HK-2 (cell line): ENCODE results near the gene PRMT9.

Experiments
- DNase-seq: peaks from one replicate; pipeline ENCODE4 v3.0.0-alpha.2; 2018; ENCODE audit not compliant: unreplicated experiment

PRMT9 gene

DNA sequence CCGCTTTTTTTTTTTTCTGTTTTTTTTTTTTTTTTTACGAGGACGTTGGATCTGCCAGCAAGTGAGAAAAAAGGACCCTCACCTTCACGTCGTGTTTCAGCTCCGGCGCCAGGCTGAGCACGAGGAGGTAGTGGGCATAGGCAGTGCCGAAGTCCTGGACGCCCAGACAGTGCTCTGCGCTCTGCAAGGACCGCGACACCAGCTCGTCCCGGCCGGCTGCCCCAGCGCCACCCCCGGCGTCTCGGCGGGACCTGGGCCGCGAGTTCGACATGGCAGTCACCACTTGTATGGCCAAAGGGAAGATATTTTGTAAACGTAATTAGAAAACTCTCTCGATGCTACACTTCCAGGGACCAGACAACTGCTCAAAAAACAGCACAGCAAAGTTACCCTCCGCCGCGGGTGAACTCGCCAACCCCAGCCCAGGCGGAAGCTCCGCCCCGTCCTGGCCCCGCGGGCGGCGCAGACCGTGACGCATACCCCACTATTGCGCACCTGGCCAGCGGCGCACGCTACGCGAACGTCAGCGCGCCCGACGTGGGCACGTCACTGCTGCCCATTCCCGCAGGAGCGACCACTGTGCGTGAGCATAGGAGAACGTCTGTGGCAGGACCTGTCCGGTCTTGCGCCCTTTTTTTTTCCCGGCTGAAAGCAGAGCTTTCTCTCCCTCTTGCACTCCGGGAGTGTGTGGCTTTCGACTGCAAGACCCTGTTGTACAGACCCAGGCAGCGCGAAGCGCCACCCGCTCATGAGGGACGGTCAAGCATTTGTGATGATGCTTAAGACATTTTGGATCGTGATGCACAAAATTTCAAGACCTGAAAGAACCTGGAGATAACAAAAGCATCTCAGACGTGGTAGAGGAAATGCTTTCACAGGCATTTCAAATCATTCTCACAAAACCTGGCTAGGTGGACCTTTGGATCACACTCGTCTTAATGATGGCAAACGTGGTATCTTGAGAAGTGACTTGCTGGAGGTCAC is at the start of gene PRMT9:
PRMT9 (minus strand) TSS at position 447 of the 984 bp plus-strand sequence; CDS start at position 271, 176 bp downstream.
- peak; percentile 90 for DNase-seq

DNA sequence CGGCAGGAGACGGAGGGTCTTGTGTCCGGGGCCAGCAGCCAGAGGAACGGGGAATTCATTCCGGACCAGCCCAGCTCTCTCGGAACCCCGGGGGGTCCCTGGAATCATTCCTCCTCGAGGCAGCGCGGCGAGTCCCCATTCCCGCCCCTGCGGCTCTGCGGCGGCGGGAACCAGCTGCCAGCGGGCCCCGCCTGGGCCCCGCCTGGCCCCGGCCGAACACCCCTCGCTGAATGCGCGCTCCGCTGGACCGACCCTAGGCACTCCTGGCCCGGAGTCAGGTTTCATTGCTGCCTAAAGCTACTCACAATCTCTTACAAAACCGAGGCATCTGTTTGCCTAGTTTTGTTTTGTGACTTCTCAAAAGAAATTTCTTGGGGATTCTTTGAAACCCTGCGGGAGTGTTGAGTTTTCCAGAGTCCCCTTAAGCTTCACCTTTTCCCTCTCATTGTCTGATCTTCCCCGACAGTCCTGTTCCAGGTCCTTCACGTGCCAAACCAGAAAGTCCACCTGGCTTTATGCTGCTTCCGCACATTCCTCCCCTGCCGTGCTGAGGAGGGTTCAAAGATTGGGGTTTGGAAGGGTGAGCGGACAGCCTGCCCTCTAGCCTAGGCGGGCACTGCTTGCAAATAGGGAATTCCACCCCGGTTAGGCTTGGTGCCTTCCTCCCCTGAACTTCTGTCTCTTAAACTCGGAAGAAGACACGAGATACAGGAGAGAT is 48.7 kb upstream of the PRMT9 start:
- DNase-seq = peak; percentile 53

GRCh38 chr4:147731580-147732517 is 47.9 kb upstream of the PRMT9 start, which contains the start of gene ARHGAP10:
Gene ARHGAP10 (plus strand): TSS chr4:147732088. CDS start chr4:147732302, 214 bp downstream.
- DNase-seq = peak; percentile 75

DNA sequence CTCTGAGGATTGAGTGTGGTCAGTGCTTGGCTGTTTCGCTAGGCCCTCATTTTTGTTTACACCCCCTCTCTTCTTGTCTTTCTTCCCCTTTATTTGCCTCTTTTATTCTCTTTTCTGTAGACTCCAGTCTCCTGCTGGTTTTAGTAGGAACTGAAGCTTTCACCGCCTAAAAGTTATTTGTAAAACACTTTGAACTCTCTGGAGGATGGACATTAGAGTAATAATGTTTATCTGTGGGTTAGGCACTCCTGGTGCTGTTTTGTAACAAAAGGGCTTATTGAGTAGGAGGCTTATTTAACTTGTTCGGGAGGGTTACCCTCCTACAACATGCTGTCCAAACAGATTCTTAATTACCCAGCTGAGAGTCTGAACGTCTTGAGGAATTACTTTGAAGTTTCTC is 46.4 kb upstream of the PRMT9 start:
- DNase-seq = no peak

GRCh38 chr4:147727476-147728028 is 43.6 kb upstream of the PRMT9 start:
- DNase-seq = no peak

- no peak for DNase-seq
These were observed 41.7 kb upstream of the PRMT9 start for GRCh38 chr4:147725673-147726072.

DNA sequence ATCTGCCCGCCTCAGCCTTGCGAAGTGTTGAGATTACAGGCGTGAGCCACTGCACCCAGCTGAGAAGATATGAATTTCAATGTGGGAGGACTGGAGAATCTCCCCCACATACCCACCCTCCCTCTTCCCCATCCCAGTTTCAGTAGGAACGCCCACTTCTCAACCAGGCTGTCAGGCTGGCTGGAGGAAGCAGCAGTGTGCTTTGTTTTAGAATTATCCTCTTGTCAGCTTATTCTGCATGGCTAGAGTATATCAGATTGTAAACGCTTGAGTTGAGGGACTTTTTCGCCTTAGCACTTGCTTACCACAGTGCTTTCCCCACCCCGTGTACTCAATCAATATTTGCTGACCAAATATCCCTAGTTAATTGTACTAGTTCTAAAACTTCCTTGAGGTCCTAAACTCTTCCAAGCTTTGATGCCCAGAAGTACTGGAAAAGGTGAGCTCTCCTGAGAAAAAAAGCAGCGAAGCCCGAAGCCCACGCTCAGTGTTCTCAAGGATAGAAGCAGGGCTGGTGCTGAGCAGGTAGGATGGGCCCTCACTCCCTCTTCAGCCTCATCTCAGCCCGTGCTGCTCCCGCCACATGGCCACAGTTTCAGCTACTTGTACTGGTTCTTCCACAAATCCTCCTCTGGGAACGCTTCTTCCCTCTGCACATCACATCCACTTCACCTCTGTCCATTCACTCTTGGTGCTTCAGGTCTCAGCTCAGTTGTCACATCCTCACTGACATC is 40.7 kb upstream of the PRMT9 start:
- DNase-seq = no peak

DNA sequence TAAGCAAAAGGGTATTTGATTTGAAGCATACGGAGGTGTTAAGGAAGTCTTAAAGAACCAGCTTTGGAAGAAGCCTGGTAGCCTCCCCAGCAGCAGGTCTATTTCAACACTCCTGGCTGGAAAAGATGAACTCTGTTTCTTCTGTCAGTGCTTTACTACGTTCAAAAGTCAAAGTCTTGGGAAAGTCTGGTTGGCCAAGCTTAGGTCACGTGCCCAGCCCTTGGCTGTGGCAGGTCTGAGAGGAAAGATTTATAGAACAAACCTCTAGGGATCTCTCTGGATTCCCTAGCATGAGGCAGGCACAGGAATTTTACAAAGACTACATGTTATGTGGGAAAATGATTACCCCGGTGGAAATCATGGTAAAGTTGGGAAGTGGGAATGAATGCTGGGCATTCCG is 39.4 kb upstream of the PRMT9 start:
- no peak for DNase-seq

GRCh38 chr4:147717878-147718277 is 33.9 kb upstream of the PRMT9 start:
- no peak for DNase-seq

DNA sequence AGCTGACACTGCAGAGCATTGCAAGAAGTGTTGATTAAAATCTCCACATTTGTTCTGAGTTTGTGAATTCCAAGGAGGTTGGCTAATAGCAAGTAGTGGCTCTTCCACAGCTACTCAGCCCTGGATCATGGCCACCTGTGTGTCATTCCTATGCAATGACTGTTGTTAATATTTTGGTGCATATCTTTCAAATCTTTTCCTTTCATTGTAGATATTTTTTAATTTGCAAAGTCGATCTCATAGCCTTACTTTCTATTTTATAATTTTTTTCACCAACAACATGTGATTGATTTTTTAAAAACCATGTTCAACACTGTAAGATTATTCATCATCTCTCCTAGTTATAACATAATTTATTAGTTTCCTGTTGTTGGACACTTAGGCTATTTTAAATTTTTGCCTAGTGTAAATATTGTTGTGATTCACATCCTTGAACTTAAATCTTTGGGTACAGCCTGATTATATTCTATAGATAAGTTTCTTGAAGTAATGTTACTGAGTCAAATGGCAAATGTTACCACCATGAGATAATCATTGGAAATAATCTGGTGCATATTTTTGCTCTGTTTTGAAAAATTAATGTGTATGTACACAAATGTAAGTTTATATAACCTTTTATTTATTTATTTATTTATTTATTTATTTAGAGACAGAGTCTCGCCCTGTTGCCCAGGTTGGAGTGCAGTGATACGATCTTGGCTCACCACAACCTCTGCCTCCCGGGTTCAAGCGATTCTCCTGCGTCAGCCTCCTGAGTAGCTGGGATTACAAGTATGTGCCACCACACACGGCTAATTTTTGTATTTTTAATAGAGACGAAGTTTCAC is 30.8 kb upstream of the PRMT9 start:
- DNase-seq = no peak

DNA sequence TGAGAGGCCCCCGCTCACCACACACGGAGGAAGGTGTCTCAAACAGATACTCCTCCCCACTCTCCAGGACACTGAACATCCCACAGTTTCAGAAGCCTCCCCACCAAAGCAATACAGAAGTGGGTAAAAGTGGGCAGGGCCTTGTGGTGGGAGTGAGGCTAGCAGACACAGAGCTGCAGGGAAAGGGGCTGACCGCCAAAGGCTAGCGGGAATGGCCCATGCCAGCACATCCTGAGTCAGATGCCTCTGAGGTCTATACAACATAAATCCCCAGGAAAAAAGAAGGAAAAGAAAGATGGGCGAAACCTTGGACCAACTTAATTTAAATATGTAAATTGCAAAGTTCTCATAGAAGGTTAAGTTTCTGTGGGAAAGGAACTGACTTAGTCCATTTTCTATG is 26.0 kb upstream of the PRMT9 start:
- DNase-seq = peak; percentile 20

DNA sequence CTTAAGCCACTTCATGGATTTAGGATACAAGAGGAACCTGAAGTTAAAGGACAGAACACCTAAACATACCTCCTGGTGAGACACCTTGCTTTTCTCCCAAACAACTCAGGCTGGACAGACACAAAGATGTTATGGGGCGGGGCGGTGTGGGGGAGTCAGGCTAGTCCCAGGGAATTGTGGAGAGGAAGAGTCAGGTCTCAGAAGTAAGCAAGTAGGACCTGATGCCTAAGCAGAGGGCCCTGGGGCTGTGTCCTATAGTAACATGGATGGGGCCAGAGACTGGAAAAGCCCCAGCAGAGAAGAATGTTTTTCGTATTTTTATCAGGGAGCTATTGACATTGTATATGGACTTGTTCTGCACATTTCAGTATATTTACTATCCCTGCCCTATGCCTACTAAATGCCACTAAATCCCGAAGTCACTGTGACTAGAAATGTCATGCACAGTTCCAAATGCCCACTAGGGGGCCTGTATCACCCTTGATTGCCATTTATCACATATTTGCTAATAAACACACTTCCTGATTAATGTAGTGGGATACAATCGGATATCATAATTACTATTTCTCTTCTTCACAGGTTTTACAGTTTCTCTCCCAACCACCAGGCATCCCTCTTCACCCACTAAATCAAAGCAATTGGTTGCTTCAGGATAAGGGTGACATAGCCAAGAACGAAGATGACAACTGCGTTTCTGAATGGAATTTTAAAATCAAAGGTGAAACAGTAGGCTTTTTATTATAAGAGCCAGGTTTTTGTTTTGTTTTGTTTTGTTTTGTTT is 24.1 kb upstream of the PRMT9 start:
- peak; percentile 21 for DNase-seq

DNA sequence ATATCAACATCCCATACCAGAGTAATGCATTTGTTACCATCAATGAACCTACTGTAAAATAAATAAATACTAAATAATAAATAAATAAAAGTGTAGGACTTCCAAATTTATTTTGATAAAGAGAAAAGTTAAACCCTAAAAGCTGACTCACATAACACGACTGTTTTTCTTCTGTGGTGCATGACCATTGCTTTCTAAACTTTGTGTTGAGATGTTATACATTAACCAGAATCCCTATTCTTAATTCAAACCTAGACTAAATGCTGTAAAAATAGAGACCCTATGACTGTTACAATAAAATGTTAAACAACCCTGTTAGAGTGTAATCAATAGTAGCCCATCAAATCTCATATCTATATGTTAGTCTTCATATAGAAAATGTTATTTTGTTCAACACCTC is 20.9 kb upstream of the PRMT9 start:
- DNase-seq = no peak

DNA sequence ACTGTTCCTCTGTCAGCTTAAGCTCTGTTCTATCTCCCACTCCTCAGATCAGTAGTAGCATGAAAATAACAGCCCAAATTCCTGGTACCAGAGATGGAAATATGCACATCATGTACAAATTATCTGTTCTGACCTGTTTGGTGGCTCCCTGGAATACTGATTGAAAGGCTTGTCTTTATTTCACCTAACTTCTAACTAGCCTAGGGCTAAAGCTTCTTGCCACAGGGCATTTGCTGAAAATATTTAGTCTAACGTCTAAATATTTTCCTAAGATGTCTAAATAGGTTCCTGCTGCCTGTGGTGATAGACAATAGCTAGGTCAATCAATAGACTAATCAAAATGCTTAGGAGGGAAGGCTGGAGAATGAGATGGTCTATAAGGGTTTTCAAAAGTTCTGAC is 12.9 kb upstream of the PRMT9 start:
- no peak for DNase-seq

GRCh38 chr4:147693218-147693617 is 9.3 kb upstream of the PRMT9 start:
- DNase-seq = no peak

DNA sequence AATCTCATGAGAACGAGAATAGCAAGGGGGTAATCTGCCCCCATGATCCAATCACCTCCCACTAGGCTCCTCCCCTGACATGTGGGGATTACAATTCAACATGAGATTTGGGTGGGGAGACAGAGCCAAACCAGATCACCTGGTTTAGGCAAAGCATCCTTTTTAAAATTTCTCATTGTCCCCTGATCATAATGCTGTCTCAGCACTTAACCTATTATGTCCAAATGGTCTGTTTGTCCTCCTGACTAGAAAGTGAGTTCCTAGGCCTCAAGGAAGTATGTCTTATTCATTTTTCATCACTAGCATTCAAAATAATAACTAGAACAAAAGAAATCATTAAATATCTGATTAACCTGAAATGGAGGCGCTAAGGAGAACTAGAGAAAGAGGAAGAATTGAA is 7.9 kb upstream of the PRMT9 start:
- DNase-seq = no peak

DNA sequence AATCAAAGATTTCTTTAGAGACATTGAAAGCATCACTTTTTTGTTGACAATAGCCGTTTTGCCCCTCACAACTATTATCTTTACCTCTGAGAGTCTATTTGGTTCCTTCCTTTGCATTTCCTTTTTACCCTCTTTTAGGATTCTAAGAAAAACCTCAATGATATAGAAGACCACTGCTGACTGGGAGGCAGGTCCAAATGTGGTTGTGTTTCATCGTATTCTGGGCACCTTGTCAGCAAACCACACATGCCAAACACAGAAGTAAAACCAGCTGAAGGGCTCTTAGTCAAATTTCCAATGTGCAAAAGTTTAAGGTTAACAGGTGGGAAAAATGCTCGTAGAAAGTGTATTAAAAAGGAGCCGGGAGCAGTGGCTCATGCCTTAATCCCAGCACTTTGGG is 5.1 kb upstream of the PRMT9 start:
- DNase-seq = no peak

GRCh38 chr4:147683188-147683591 is 773 bp downstream of the PRMT9 start:
- DNase-seq = peak; percentile 10

DNA sequence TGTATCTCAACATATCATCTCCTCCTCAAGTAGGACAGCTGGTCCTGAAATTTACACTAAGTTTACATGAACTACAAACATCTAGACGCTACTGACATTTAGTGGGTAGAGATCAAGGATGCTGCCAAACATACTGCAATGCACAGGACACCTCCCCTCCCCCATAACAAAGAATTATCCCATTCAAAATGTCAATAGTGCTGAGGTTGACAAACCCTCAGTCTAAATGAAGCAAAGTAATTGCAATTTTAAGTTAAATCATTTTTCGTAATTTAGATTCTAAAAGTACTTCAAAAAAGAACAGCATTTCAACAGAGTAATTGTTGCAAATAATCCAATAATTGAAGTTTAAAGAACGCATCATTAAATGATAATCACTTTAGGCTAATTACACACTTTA is 1.2 kb downstream of the PRMT9 start:
- DNase-seq = no peak
